ENCODE measurements around the gene IRF2BP1. TPM values are rescaled to one million over a fixed set of nuclear protein-coding genes. Genes with fewer than 3 reads are reported as not detected.

Gene IRF2BP1
- polyA plus RNA-seq, 1 donor: 20.8 TPM

DNA sequence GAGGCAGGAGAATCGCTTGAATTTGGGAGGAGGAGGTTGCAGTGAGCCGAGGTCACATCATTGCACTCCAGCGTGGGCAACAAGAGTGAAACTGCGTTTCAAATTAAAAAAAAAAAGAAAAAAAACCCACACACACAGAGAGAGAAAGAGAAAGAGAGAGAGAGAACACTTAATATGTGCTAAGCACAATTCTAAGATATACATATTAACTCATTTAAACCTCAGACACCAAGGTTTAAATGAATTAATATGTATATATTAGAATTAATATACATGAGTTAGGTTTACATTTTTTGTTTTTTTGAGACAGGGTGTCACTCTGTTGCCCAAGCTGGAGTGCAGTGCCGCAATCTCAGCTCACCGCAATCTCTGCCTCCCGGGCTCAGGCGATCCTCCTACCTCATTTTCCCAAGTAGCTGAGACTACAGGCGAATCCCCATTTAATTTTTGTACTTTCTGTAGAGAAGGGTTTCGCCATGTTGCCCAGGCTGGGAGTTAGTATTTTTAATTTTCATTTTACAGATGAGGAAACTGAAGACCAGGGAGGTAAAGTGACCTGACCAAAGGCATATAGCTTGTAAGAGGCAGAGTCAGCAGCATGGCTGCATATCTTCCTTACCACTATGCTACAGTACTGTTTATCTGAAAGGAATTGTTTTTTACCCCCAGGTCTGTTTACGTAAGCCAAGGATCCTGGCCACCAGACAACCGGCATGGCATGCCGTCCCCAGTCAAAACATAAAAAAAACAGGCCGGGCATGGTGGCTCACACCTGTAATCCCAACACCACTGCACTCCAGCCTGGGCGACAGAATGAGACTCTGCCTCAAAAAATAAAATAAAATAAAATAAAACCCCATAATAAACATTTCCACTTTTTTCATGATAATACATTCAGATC, 25.3 kb downstream of the IRF2BP1 start:
- DNase-seq: no peak

DNA sequence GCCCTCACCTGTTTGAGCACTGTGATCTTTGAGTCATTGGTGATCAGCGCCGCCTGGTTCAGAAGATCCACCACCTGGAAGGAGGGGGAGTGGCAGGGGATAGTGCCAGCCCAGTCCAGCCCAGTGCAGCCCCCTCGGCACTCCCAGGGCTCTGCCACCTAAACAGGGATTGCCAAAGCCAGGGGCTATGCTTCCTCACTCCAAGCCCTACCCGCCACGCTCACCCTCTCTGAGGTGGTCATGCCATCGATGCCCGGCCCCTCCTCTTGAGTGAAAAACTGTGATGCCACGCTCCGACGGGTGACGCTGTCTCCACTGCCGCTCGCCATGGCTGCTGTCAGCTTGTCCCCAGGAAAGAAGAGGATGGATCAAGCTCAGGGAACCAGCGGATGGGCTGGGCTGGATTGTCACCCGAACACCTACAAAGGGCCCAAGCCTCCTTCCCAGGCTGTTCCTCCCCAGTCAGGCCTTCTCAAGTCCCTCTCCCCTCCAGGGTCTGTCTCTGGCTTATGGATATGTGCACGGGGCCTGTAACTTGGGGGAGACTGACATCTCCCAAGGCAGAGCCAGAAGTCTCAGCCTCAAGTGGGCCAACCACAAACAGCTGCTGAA, 31.7 kb downstream of the IRF2BP1 start:
- no peak for DNase-seq

DNA sequence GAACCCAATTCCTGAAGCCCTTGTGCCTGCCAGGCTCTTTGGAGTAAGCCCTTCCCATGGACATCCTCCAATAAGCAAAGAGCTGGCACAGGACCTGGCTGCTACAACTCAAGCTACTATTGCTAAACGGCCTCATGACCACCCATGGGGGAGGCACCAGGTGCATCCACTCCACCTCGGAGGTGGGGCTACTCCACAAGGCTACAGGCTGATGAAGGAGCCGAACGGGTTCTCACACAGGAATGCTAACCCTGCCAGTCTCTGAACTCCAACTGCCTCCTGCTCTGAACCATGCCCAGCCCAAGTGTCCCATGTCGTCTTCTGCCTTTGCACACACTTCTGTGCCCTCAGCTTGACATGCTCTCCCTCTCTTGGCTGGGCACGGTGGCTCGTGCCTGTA, 33.0 kb downstream of the IRF2BP1 start:
- no peak for DNase-seq

DNA sequence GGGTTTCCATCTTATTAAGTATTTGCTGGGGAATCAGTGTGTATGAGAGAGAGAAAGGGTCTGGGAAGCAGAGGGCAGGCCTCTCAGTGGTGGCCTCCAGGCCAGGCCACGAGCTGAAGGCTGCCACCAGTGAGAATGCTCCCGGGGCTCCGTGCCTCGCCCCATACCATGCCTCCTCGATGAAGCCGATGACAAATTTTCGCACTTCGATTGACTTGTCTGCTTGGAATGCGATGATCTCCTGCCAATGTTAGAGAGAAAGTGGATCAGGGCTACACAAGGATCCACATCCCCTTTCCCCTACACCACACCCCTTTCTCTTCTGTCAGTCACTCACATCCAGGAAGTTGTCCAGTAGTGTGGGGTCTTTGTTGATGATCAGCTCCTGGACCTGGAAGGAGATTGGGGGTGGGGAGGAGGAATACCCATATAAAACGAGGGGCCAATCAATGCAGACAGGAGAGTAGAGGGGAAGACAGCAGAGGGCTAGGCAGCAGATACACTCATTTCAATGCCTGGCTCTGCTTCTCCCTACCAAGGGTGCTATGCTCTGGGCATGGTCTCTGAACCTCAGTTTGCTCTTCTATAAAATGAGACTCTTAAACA, 33.7 kb downstream of the IRF2BP1 start:
- DNase-seq: no peak

DNA sequence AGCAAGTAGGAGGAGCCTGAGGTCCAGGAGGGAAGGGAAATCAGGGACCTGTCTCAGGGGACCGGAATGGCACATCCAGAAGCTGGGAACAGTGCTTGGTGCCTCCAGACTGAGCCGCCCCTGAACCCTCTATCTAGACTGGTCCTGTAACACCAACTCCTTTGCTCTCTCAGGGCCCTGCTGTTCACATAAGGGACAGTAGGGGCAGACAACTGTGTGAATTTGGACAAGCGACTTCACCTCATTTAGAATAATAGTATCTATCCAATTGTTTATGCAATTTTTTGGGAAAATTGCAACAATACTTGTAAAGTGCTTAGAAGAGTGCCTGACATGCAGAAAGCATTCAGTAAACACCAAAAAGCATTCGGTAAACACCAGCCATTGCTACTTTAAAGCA, 37.0 kb downstream of the IRF2BP1 start:
- DNase-seq: no peak

DNA sequence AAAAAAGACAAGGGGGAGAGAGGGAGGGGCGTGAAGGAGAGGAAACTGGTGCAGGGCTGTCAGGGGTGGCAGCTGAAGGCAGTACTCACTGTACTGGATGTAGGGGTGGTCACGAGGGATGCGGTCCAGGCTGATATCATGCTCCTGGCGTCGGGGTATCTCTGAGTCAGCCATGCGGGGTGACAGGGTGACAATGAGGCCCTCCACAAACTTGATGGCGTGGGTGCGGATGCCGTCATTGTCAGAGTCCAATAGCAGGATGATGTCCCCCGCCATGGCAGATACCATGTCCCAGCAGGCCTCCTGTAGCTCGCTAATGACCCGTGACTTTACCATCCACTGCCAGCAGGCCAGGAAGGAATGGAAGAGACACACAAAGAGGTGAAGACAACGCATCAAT, 38.3 kb downstream of the IRF2BP1 start:
- DNase-seq: no peak

DNA sequence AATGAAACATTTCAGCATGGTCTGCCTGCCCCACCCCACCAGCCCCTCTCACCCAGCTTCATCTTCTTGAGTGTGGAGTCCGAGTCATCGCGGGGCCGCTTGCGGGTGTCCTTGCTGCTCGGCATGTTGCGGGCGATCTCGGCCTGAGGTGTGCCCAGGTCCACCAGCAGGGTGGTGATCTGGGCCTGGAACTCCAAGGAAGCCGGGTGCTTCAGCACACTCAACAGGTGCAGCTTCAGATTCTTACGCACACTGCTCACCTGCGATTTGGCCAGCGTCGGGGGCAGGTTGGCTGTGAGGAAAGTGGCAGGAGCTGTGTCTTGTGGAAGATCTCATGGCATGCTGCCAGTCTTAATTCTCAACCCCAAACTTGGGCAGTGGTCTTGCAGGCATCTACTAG, 43.7 kb downstream of the IRF2BP1 start:
- DNase-seq: no peak

DNA sequence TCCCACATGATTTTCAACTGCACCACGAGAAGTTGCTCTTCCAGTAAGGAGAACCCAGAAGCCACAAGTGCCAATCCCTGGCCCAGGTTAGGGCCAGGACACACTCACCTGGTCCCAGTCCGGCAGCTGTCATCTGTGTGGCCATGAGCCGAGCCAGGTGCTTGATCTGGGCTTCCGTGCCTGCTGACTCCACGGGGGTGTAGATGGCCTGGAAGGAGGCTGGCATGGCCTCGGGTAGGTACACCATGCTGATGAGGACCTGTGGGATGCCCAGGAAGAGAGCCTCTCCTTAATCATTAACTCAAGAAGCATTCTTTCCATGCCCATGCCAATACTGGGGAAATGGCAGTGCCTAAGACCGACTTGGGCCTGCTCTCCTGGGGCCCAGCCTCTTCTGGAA, 51.0 kb downstream of the IRF2BP1 start:
- DNase-seq: no peak

Other genes starting within 250 kb of the IRF2BP1 start
- gene EML2, start 246.7 kb downstream of the IRF2BP1 start, polyA plus RNA-seq (ENCODE audit: insufficient read length): 13.1 TPM
- 1.7 TPM for gene GIPR, start 217.9 kb downstream of the IRF2BP1 start, polyA plus RNA-seq (ENCODE audit: insufficient read length)
- 238 TPM for gene SNRPD2, start 194.2 kb downstream of the IRF2BP1 start, polyA plus RNA-seq (ENCODE audit: insufficient read length)
- gene QPCTL, start 193.5 kb downstream of the IRF2BP1 start, polyA plus RNA-seq (ENCODE audit: insufficient read length): 4.0 TPM
- gene FBXO46, start 155.2 kb downstream of the IRF2BP1 start, polyA plus RNA-seq (ENCODE audit: insufficient read length): 16.2 TPM
- not detected for gene MEIOSIN, start 152.7 kb downstream of the IRF2BP1 start, polyA plus RNA-seq (ENCODE audit: insufficient read length)
- 32.1 TPM for gene SIX5, start 116.9 kb downstream of the IRF2BP1 start, polyA plus RNA-seq (ENCODE audit: insufficient read length)
- gene DMPK, start 103.7 kb downstream of the IRF2BP1 start, polyA plus RNA-seq (ENCODE audit: insufficient read length): 399 TPM
- gene DMWD, start 93.3 kb downstream of the IRF2BP1 start, polyA plus RNA-seq (ENCODE audit: insufficient read length): 57.6 TPM
- gene RSPH6A, start 70.8 kb downstream of the IRF2BP1 start, polyA plus RNA-seq (ENCODE audit: insufficient read length): not detected
- 40.3 TPM for gene SYMPK, start 23.0 kb downstream of the IRF2BP1 start, polyA plus RNA-seq (ENCODE audit: insufficient read length)
- gene FOXA3, start 21.8 kb downstream of the IRF2BP1 start, polyA plus RNA-seq (ENCODE audit: insufficient read length): not detected
- 4.8 TPM for gene MYPOP, start 16.5 kb upstream of the IRF2BP1 start, polyA plus RNA-seq (ENCODE audit: insufficient read length)
- gene NANOS2, start 28.6 kb upstream of the IRF2BP1 start, polyA plus RNA-seq (ENCODE audit: insufficient read length): not detected
- gene NOVA2, start 87.7 kb upstream of the IRF2BP1 start, polyA plus RNA-seq (ENCODE audit: insufficient read length): 5.0 TPM
- gene CCDC61, start 109.3 kb upstream of the IRF2BP1 start, polyA plus RNA-seq (ENCODE audit: insufficient read length): 9.0 TPM
- gene PGLYRP1, start 136.9 kb upstream of the IRF2BP1 start, polyA plus RNA-seq (ENCODE audit: insufficient read length): 0.83 TPM
- gene IGFL4, start 154.9 kb upstream of the IRF2BP1 start, polyA plus RNA-seq (ENCODE audit: insufficient read length): 5.7 TPM
- gene IGFL3, start 238.5 kb upstream of the IRF2BP1 start, polyA plus RNA-seq (ENCODE audit: insufficient read length): not detected